ENCODE results near the gene MAPK6.

GRCh38 chr15:51973775-51974174 is 45.2 kb upstream of the MAPK6 start:
- TF ChIP-seq KLF10 (tag by site-specific recombination; IDR thresholded peaks at IDR 0.05) = no peak
- TF ChIP-seq ZNF202 (tag by site-specific recombination; IDR thresholded peaks at IDR 0.05; ENCODE audit: borderline replicate concordance) = no peak
